Bronchial epithelial cell (primary cell): ENCODE measurements around the gene CKAP5. TPM values are rescaled to one million over a fixed set of nuclear protein-coding genes. Genes with fewer than 3 reads are reported as not detected.
A peak's percentile ranks its signal among the peaks of the same experiment; 100 is the strongest.

Experiments
- DNase-seq: peaks from one replicate; pipeline ENCODE4 v3.0.0-alpha.2; 2010; ENCODE audit warnings: low read depth
- FAIRE-seq: peaks from 2 replicates; lab custom pipeline; 2011; peaks lifted over from hg19 to GRCh38; lab: Jason Lieb, UNC
- H3K27me3 ChIP-seq: 2 replicates; pipeline ENCODE4 v1.5.1; 2011; ENCODE audit warnings: low read length; ENCODE audit not compliant: control insufficient read depth, insufficient read depth
- H3K36me3 ChIP-seq: 2 replicates; pipeline ENCODE4 v1.5.1; 2011; ENCODE audit warnings: low read length; ENCODE audit not compliant: control insufficient read depth, insufficient read depth
- H3K4me3 ChIP-seq: 2 replicates; pipeline ENCODE4 v1.5.1; 2011; ENCODE audit warnings: mild to moderate bottlenecking, low read depth, low read length, control low read depth
- CTCF ChIP-seq: IDR thresholded peaks from 2 replicates; pipeline ENCODE4 v1.5.1; 2011; ENCODE audit warnings: mild to moderate bottlenecking, moderate library complexity, low read length, control low read depth, inconsistent platforms; ENCODE audit not compliant: insufficient read depth, severe bottlenecking
- total RNA-seq: library from RNA; depleted of rRNA; stranded (reverse); fragments of >200 nt; gene quantifications from 2 replicates; pipeline ENCODE4 v1.2.1, GENCODE V29; 2014

The CKAP5 gene
- total RNA-seq, 1 donor from 2014 or later, result 41.6 TPM

GRCh38 chr11:46700241-46701077 is 145.6 kb downstream of the CKAP5 start, which contains the start of the genes ARHGAP1 and ZNF408:
TSS of gene ARHGAP1 (minus strand) at chr11:46700619. CDS start at chr11:46696107, 4,512 bp downstream.
TSS of gene ZNF408 (plus strand) at chr11:46701031. CDS start at chr11:46701048, 17 bp downstream.
- H3K36me3 ChIP-seq, result peaks cover 31% of the 10 kb centered on the region
- TF ChIP-seq CTCF, result no peak
- DNase-seq (peak; percentile 96), FAIRE-seq (no peak)
- peak within 1 kb of the TSS; percentile 65 for H3K4me3 ChIP-seq
- H3K27me3 ChIP-seq, result no peaks in the 10 kb centered on the region

- TF ChIP-seq CTCF, result no peak
- no peak for FAIRE-seq
- H3K4me3 ChIP-seq, result no peak overlapping the region
These were observed 147.5 kb downstream of the CKAP5 start for GRCh38 chr11:46698597-46698996.

GRCh38 chr11:46697723-46698122 is 148.4 kb downstream of the CKAP5 start:
- peaks cover 26% of the 10 kb centered on the region for H3K36me3 ChIP-seq
- no peak for FAIRE-seq
- no peak for DNase-seq
- TF ChIP-seq CTCF, result no peak
- no peak overlapping the region for H3K4me3 ChIP-seq
- no peaks in the 10 kb centered on the region for H3K27me3 ChIP-seq

More at GRCh38 chr11:46698597-46698996, 147.5 kb downstream of the CKAP5 start:
- peaks cover 29% of the 10 kb centered on the region for H3K36me3 ChIP-seq
- no peak for DNase-seq
- no peaks in the 10 kb centered on the region for H3K27me3 ChIP-seq

- DNase-seq, result no peak
These were observed 148.8 kb downstream of the CKAP5 start for GRCh38 chr11:46697303-46697702.

GRCh38 chr11:46696212-46696558 is 149.9 kb downstream of the CKAP5 start:
- Histone ChIP-seq H3K27me3 (no peaks in the 10 kb centered on the region), H3K4me3 (no peak overlapping the region), H3K36me3 (peaks cover 27% of the 10 kb centered on the region)
- DNase-seq (no peak), FAIRE-seq (no peak)
- TF ChIP-seq CTCF, result no peak

More at GRCh38 chr11:46697303-46697702, 148.8 kb downstream of the CKAP5 start:
- Histone ChIP-seq H3K27me3 (no peaks in the 10 kb centered on the region), H3K36me3 (peaks cover 25% of the 10 kb centered on the region), H3K4me3 (no peak overlapping the region)
- TF ChIP-seq CTCF, result no peak
- FAIRE-seq, result no peak
